OCI-LY3 (cell line): ENCODE measurements around the gene VIPR2.

Experiments used
- EZH2phosphoT487 ChIP-seq: fragments of 200-600 bp; shearing (Covaris generic); IDR thresholded peaks from 2 replicates; pipeline ENCODE4 v1.6.1; 2018; ENCODE audit warnings: antibody characterized with exemption, mixed run types, low read depth
- TF ChIP-seq, protein P1 (sequence below): fragments of 200-600, 300-600 bp; sonication (generic); IDR thresholded peaks from 2 replicates; pipeline ENCODE4 v1.5.1; 2014; ENCODE audit warnings: antibody characterized with exemption, low read length, low read depth

GRCh38 chr7:159147687-159148086 is 3.0 kb upstream of the VIPR2 start:
- TF ChIP-seq, protein P1, sequence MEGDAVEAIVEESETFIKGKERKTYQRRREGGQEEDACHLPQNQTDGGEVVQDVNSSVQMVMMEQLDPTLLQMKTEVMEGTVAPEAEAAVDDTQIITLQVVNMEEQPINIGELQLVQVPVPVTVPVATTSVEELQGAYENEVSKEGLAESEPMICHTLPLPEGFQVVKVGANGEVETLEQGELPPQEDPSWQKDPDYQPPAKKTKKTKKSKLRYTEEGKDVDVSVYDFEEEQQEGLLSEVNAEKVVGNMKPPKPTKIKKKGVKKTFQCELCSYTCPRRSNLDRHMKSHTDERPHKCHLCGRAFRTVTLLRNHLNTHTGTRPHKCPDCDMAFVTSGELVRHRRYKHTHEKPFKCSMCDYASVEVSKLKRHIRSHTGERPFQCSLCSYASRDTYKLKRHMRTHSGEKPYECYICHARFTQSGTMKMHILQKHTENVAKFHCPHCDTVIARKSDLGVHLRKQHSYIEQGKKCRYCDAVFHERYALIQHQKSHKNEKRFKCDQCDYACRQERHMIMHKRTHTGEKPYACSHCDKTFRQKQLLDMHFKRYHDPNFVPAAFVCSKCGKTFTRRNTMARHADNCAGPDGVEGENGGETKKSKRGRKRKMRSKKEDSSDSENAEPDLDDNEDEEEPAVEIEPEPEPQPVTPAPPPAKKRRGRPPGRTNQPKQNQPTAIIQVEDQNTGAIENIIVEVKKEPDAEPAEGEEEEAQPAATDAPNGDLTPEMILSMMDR: no peak
- no peak for TF ChIP-seq EZH2phosphoT487
